ENCODE data around the gene TMEM45A. TPM values are rescaled to one million over a fixed set of nuclear protein-coding genes. Genes with fewer than 3 reads are reported as not detected.

Gene TMEM45A
- polyA plus RNA-seq, 1 of the 3 experiments (the other 2 are of a cell fraction) = 6.4 TPM

- Histone ChIP-seq H3K27me3 (ENCODE audit: insufficient read depth) (0 out of 2 replicates have a peak, but pooled peaks cover 11% of the 10 kb centered on the region), H3K4me1 (ENCODE audit: control insufficient read depth in 1 of 2, insufficient read depth in 2 of 2, low read depth in 1 of 2, low read length in 1 of 2) (peaks cover 0 to 9% of the 10 kb centered on the region in 2 experiments; a peak in 1 of 4 replicates), H3K4me3 (ENCODE audit: low read depth in 2 of 2, low read length in 1 of 2) (no peak overlapping the region), H3K9me2 (no peaks in the 10 kb centered on the region), H3K9ac (no peak overlapping the region), H3K27ac (ENCODE audit: low read depth in 2 of 2, low read length in 1 of 2) (no peak overlapping the region), H3K36me3 (replicated peaks in 1 of 2; ENCODE audit: control insufficient read depth in 1 of 2, insufficient read depth in 2 of 2, low read length in 1 of 2) (no peaks in the 10 kb centered on the region), H2AFZ (ENCODE audit: low read depth) (no peak overlapping the region), H3K79me2 (ENCODE audit: insufficient read depth) (no peaks in the 10 kb centered on the region), H3F3A (replicated peaks; ENCODE audit: insufficient read depth) (no peaks in the 10 kb centered on the region), H3K9me3 (no peaks in the 10 kb centered on the region), H4K20me1 (ENCODE audit: insufficient read depth) (no peaks in the 10 kb centered on the region), H3K4me2 (no peak overlapping the region)
- DNase-seq = no peak
- ChIA-PET POLR2A (no interaction called here), CTCF (interaction anchor here (0.9 to 1.1 kb wide), 3 partner anchors 8 to 147 kb away, joined by 3 to 4 read pairs (median 3); no protein-coding TSS in a partner anchor)
- 40% methylated on average over 3 of the region's 3 CpGs for WGBS (ENCODE audit: low lambda C conversion rate)
- TF ChIP-seq ZBTB33 (IDR thresholded peaks at IDR 0.05; ENCODE audit: borderline replicate concordance, low read depth) (no peak), FOSL2 (IDR thresholded peaks at IDR 0.05; ENCODE audit: borderline replicate concordance, low read depth) (no peak), CHD2 (IDR thresholded peaks at IDR 0.05; ENCODE audit: low read length, partially characterized antibody) (no peak), RXRA (IDR thresholded peaks at IDR 0.05; ENCODE audit: borderline replicate concordance, low read depth) (no peak)
Measured at GRCh38 chr3:100611221-100611620, 118.8 kb downstream of the TMEM45A start.

DNA sequence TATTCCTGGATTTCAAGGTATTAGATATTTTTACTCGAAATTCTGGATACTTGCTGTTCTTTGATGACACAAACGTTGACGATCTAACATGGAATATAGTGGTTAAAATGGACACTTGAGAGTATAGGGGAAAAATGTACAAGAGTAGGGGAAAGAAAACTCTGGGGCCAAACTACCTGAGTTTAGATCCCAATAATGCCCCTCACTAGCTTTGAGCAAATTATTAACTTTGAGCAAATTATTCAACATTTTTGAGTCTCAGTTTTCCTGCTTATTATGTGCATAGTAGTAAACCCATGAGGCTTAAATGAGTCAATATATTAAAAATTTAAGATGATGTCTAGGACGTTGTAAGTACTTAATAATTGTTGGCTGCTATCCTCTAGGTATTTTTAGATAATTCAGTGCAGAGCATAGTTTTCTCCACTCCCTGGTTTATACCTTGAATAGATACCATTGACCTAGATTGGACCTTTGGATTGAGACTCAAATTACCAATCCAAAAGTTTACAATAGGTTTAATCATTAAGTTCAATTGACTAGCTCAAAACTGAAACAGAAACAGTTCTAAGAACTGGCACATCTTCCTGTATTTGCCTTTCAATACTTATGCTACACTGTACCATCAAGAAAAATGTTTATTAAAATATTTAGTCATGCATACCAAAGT, 121.4 kb downstream of the TMEM45A start:
- WGBS (ENCODE audit: low lambda C conversion rate) = 43% methylated on average over 4 of the region's 4 CpGs
- CTCF ChIA-PET = no interaction called here
- H3K27ac ChIP-seq (ENCODE audit: low read depth in 2 of 2, low read length in 1 of 2) = no peak overlapping the region

More for the DNA sequence above, 121.4 kb downstream of the TMEM45A start:
- no peak overlapping the region for H3K4me2 ChIP-seq
- POLR2A ChIA-PET = no interaction called here
- H3K27me3 ChIP-seq (ENCODE audit: insufficient read depth) = 0 out of 2 replicates have a peak, but pooled peaks cover 11% of the 10 kb centered on the region
- H3K79me2 ChIP-seq (ENCODE audit: insufficient read depth) = no peaks in the 10 kb centered on the region
- DNase-seq = no peak
- H3K9me3 ChIP-seq = no peaks in the 10 kb centered on the region
- H3K9me2 ChIP-seq = no peaks in the 10 kb centered on the region
- H3K4me3 ChIP-seq (ENCODE audit: low read depth in 2 of 2, low read length in 1 of 2) = no peak overlapping the region
- H3F3A ChIP-seq (replicated peaks; ENCODE audit: insufficient read depth) = no peaks in the 10 kb centered on the region
- H3K9ac ChIP-seq = no peak overlapping the region
- peaks cover 0 to 9% of the 10 kb centered on the region in 2 experiments; a peak in 1 of 4 replicates for H3K4me1 ChIP-seq (ENCODE audit: control insufficient read depth in 1 of 2, insufficient read depth in 2 of 2, low read depth in 1 of 2, low read length in 1 of 2)
- TF ChIP-seq CTCF (IDR thresholded peaks at IDR 0.05) (no peak), GABPA (IDR thresholded peaks at IDR 0.05; ENCODE audit: low read depth) (no peak), CHD2 (IDR thresholded peaks at IDR 0.05; ENCODE audit: low read length, partially characterized antibody) (no peak), MXI1 (IDR thresholded peaks at IDR 0.05; ENCODE audit: low read depth, low read length) (no peak), RFX5 (IDR thresholded peaks at IDR 0.05; ENCODE audit: low read length) (no peak), ZBTB33 (IDR thresholded peaks at IDR 0.05; ENCODE audit: borderline replicate concordance, low read depth) (no peak), TCF12 (IDR thresholded peaks at IDR 0.05) (no peak), FOXM1 (IDR thresholded peaks at IDR 0.05; ENCODE audit: low read depth) (no peak), YY1 (IDR thresholded peaks at IDR 0.05; ENCODE audit: low read depth) (no peak), RCOR1 (IDR thresholded peaks at IDR 0.05; ENCODE audit: low read length) (no peak), RAD21 (IDR thresholded peaks at IDR 0.05; ENCODE audit: low read length) (no peak), EP300 (IDR thresholded peaks at IDR 0.05; ENCODE audit: borderline replicate concordance in 1 of 2, low read depth in 1 of 2, low read length in 1 of 2) (no peak)
- TF ChIP-seq, protein P1, sequence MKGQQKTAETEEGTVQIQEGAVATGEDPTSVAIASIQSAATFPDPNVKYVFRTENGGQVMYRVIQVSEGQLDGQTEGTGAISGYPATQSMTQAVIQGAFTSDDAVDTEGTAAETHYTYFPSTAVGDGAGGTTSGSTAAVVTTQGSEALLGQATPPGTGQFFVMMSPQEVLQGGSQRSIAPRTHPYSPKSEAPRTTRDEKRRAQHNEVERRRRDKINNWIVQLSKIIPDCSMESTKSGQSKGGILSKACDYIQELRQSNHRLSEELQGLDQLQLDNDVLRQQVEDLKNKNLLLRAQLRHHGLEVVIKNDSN (IDR thresholded peaks at IDR 0.05; ENCODE audit: borderline replicate concordance, low read depth) = no peak
- TF ChIP-seq, protein P2, sequence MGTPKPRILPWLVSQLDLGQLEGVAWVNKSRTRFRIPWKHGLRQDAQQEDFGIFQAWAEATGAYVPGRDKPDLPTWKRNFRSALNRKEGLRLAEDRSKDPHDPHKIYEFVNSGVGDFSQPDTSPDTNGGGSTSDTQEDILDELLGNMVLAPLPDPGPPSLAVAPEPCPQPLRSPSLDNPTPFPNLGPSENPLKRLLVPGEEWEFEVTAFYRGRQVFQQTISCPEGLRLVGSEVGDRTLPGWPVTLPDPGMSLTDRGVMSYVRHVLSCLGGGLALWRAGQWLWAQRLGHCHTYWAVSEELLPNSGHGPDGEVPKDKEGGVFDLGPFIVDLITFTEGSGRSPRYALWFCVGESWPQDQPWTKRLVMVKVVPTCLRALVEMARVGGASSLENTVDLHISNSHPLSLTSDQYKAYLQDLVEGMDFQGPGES (IDR thresholded peaks at IDR 0.05; ENCODE audit: low read depth, low read length) = no peak
- H2AFZ ChIP-seq (ENCODE audit: low read depth) = no peak overlapping the region
- H3K36me3 ChIP-seq (replicated peaks in 1 of 2; ENCODE audit: control insufficient read depth in 1 of 2, insufficient read depth in 2 of 2, low read length in 1 of 2) = no peaks in the 10 kb centered on the region
- no peaks in the 10 kb centered on the region for H4K20me1 ChIP-seq (ENCODE audit: insufficient read depth)
